ENCODE results near the gene NCAPG2.

NCAPG2 gene

GRCh38 chr7:158648787-158649186, 55.8 kb downstream of the NCAPG2 start:
- TF ChIP-seq, protein P1, sequence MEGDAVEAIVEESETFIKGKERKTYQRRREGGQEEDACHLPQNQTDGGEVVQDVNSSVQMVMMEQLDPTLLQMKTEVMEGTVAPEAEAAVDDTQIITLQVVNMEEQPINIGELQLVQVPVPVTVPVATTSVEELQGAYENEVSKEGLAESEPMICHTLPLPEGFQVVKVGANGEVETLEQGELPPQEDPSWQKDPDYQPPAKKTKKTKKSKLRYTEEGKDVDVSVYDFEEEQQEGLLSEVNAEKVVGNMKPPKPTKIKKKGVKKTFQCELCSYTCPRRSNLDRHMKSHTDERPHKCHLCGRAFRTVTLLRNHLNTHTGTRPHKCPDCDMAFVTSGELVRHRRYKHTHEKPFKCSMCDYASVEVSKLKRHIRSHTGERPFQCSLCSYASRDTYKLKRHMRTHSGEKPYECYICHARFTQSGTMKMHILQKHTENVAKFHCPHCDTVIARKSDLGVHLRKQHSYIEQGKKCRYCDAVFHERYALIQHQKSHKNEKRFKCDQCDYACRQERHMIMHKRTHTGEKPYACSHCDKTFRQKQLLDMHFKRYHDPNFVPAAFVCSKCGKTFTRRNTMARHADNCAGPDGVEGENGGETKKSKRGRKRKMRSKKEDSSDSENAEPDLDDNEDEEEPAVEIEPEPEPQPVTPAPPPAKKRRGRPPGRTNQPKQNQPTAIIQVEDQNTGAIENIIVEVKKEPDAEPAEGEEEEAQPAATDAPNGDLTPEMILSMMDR (IDR thresholded peaks at IDR 0.05), result no peak
- no peak for TF ChIP-seq ZFX (IDR thresholded peaks at IDR 0.05; ENCODE audit: borderline replicate concordance)
- H3K27ac ChIP-seq, result peak overlapping the region; percentile 3; the same call in 1 of the 2 replicates

GRCh38 chr7:158648168-158648567, 56.4 kb downstream of the NCAPG2 start:
- TF ChIP-seq, protein P1 (IDR thresholded peaks at IDR 0.05), result no peak
- no peak for TF ChIP-seq ZFX (IDR thresholded peaks at IDR 0.05; ENCODE audit: borderline replicate concordance)
- no peak overlapping the region for H3K27ac ChIP-seq

GRCh38 chr7:158647475-158647792, 57.2 kb downstream of the NCAPG2 start:
- H3K27ac ChIP-seq, result no peak overlapping the region
- TF ChIP-seq ZFX (IDR thresholded peaks at IDR 0.05; ENCODE audit: borderline replicate concordance), result no peak
- TF ChIP-seq, protein P1 (IDR thresholded peaks at IDR 0.05), result peak; percentile 51; the same call in 1 of the 2 replicates

- no peak overlapping the region for H3K27ac ChIP-seq
- TF ChIP-seq ZFX (IDR thresholded peaks at IDR 0.05; ENCODE audit: borderline replicate concordance), result no peak
- TF ChIP-seq, protein P1 (IDR thresholded peaks at IDR 0.05), result peak; percentile 91
Observed at GRCh38 chr7:158646766-158647474, 57.7 kb downstream of the NCAPG2 start.

DNA sequence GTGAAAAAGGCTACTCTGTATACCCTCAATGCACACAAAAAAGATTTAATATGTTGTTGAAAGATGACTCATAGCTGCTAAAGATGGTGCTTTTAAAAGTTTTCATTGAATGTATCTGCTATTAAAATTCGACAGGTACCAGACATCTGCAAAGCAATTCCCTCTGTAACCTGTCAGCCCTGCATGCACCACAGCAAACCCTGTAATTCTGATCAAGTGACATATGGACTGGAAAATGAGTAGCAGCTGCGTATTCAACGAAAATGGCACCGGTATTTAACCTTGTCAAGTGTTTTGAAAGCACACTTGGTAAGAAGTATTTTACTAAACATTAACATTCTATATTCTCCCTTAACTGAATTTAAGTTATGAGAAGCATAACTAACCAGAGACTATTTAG, 58.8 kb downstream of the NCAPG2 start:
- no peak overlapping the region for H3K27ac ChIP-seq
- no peak for TF ChIP-seq ZFX (IDR thresholded peaks at IDR 0.05; ENCODE audit: borderline replicate concordance)
- TF ChIP-seq, protein P1 (IDR thresholded peaks at IDR 0.05), result no peak

GRCh38 chr7:158642149-158642548, 62.5 kb downstream of the NCAPG2 start:
- H3K27ac ChIP-seq, result no peak overlapping the region
- no peak for TF ChIP-seq ZFX (IDR thresholded peaks at IDR 0.05; ENCODE audit: borderline replicate concordance)
- TF ChIP-seq, protein P1 (IDR thresholded peaks at IDR 0.05), result no peak

GRCh38 chr7:158638001-158638400, 66.6 kb downstream of the NCAPG2 start:
- no peak overlapping the region for H3K27ac ChIP-seq
- no peak for TF ChIP-seq ZFX (IDR thresholded peaks at IDR 0.05; ENCODE audit: borderline replicate concordance)

All from 22Rv1 (cell line).